HL-60 (cell line): Measurements from ENCODE around the gene ACKR4.

Experiments
- DNase-seq, 2 experiments: peaks; one replicate each; pipeline ENCODE4 v3.0.0-alpha.2; 2010 to 2020; ENCODE audit warnings: low read depth in 1 of 2, low spot score in 1 of 2
- H3K27ac ChIP-seq: fragments of 250-450 bp; sonication (Bioruptor Pico); replicated peaks from 2 replicates; pipeline ENCODE4 v1.5.1; 2020; ENCODE audit warnings: mild to moderate bottlenecking, moderate library complexity
- H3K27me3 ChIP-seq: fragments of 250-450 bp; sonication (Bioruptor Pico); 2 replicates; pipeline ENCODE4 v1.5.1; 2021; ENCODE audit warnings: mild to moderate bottlenecking, moderate library complexity; ENCODE audit not compliant: insufficient read depth, poor library complexity, severe bottlenecking
- H3K4me3 ChIP-seq: replicated peaks from 2 replicates; pipeline ENCODE4 v1.5.1; 2011; ENCODE audit warnings: mild to moderate bottlenecking, control low read depth, low read length; ENCODE audit not compliant: insufficient read depth
- GABPA ChIP-seq: IDR thresholded peaks from 2 replicates; pipeline ENCODE4 v1.6.1; 2012; ENCODE audit warnings: low read depth
- POLR2AphosphoS5 ChIP-seq: IDR thresholded peaks from 2 replicates; pipeline ENCODE4 v1.6.1; 2012; ENCODE audit warnings: low read depth
- REST ChIP-seq: IDR thresholded peaks from 2 replicates; pipeline ENCODE4 v1.6.1; 2012; ENCODE audit warnings: low read depth; ENCODE audit not compliant: insufficient replicate concordance
- SPI1 ChIP-seq: IDR thresholded peaks from 2 replicates; pipeline ENCODE4 v1.6.1; 2012; ENCODE audit warnings: low read depth, mild to moderate bottlenecking, borderline replicate concordance
- TF ChIP-seq, protein P1 (sequence below): IDR thresholded peaks from one replicate; pipeline ENCODE4 v1.5.1; 2011; ENCODE audit warnings: low read length, control low read depth, inconsistent platforms; ENCODE audit not compliant: insufficient read depth

ACKR4 gene

GRCh38 chr3:132642539-132642847 lies 45.4 kb downstream of the ACKR4 start:
- DNase-seq, result no peak
- TF ChIP-seq REST, result no peak
- TF ChIP-seq POLR2AphosphoS5, result no peak
- TF ChIP-seq SPI1, result no peak
- TF ChIP-seq, protein P1, sequence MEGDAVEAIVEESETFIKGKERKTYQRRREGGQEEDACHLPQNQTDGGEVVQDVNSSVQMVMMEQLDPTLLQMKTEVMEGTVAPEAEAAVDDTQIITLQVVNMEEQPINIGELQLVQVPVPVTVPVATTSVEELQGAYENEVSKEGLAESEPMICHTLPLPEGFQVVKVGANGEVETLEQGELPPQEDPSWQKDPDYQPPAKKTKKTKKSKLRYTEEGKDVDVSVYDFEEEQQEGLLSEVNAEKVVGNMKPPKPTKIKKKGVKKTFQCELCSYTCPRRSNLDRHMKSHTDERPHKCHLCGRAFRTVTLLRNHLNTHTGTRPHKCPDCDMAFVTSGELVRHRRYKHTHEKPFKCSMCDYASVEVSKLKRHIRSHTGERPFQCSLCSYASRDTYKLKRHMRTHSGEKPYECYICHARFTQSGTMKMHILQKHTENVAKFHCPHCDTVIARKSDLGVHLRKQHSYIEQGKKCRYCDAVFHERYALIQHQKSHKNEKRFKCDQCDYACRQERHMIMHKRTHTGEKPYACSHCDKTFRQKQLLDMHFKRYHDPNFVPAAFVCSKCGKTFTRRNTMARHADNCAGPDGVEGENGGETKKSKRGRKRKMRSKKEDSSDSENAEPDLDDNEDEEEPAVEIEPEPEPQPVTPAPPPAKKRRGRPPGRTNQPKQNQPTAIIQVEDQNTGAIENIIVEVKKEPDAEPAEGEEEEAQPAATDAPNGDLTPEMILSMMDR, result no peak
- no peak for TF ChIP-seq GABPA
- Histone ChIP-seq H3K27me3 (no peaks in the 10 kb centered on the region), H3K27ac (no peak overlapping the region), H3K4me3 (no peak overlapping the region)

GRCh38 chr3:132643366-132643765 lies 46.3 kb downstream of the ACKR4 start:
- peak in 1 of 2 experiments; percentile 78 for DNase-seq
- no peaks in the 10 kb centered on the region for H3K27me3 ChIP-seq
- TF ChIP-seq POLR2AphosphoS5, result no peak
- no peak for TF ChIP-seq SPI1
- TF ChIP-seq, protein P1, result no peak
- TF ChIP-seq REST, result no peak
- TF ChIP-seq GABPA, result no peak

GRCh38 chr3:132645058-132645457 lies 48.0 kb downstream of the ACKR4 start:
- TF ChIP-seq, protein P1, result no peak
- TF ChIP-seq POLR2AphosphoS5, result no peak
- TF ChIP-seq REST, result no peak
- no peak for TF ChIP-seq GABPA
- TF ChIP-seq SPI1, result no peak
- Histone ChIP-seq H3K4me3 (no peak overlapping the region), H3K27ac (no peak overlapping the region), H3K27me3 (no peaks in the 10 kb centered on the region)
- no peak for DNase-seq

More at GRCh38 chr3:132643366-132643765, 46.3 kb downstream of the ACKR4 start:
- no peak overlapping the region for H3K4me3 ChIP-seq
- H3K27ac ChIP-seq, result peak overlapping the region; percentile 38
